ENCODE data around the gene GALNT18.

DNA sequence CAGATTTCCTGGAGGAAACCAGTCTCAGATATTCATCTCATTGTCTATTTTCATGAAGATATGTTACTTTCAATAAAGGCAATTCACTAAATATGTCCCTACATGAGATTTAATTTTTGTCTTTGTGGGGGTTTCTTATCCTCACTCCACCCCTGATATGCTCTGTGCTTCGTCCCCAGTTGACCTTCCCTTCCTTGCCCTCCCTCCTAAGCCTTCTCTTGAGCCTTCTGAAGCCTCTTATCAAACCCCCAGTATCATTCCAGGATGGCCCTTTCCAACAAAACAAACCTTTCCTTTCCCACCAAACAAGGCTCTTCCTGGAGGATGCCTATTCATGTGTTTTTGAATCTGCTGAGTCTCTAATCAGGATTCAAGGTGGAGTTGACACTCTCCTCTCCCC lies 313.6 kb downstream of the GALNT18 start:
- no peak for TF ChIP-seq POLR2A (IDR thresholded peaks at IDR 0.05; ENCODE audit: low read depth, low read length)
- TF ChIP-seq, protein P1, sequence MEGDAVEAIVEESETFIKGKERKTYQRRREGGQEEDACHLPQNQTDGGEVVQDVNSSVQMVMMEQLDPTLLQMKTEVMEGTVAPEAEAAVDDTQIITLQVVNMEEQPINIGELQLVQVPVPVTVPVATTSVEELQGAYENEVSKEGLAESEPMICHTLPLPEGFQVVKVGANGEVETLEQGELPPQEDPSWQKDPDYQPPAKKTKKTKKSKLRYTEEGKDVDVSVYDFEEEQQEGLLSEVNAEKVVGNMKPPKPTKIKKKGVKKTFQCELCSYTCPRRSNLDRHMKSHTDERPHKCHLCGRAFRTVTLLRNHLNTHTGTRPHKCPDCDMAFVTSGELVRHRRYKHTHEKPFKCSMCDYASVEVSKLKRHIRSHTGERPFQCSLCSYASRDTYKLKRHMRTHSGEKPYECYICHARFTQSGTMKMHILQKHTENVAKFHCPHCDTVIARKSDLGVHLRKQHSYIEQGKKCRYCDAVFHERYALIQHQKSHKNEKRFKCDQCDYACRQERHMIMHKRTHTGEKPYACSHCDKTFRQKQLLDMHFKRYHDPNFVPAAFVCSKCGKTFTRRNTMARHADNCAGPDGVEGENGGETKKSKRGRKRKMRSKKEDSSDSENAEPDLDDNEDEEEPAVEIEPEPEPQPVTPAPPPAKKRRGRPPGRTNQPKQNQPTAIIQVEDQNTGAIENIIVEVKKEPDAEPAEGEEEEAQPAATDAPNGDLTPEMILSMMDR (conservative IDR thresholded peaks at IDR 0.05; ENCODE audit: low read depth, low read length), result no peak
- TF ChIP-seq MXI1 (IDR thresholded peaks at IDR 0.05; ENCODE audit: borderline replicate concordance, low read depth, low read length), result no peak
- TF ChIP-seq RAD21 (IDR thresholded peaks at IDR 0.05; ENCODE audit: low read length), result no peak
- TF ChIP-seq, protein P2, sequence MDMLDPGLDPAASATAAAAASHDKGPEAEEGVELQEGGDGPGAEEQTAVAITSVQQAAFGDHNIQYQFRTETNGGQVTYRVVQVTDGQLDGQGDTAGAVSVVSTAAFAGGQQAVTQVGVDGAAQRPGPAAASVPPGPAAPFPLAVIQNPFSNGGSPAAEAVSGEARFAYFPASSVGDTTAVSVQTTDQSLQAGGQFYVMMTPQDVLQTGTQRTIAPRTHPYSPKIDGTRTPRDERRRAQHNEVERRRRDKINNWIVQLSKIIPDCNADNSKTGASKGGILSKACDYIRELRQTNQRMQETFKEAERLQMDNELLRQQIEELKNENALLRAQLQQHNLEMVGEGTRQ (IDR thresholded peaks at IDR 0.05; ENCODE audit: low read depth, low read length), result no peak
- TF ChIP-seq NFE2L2 (IDR thresholded peaks at IDR 0.05; ENCODE audit: low read depth, low read length), result no peak
- TF ChIP-seq CEBPB (IDR thresholded peaks at IDR 0.05; ENCODE audit: low read depth, low read length), result no peak

Data from IMR-90 (cell line).